Stimulated activated naive CD4-positive, alpha-beta T cell treated with Interleukin-2 at 50 U/mL for 16 hours (primary cell): ENCODE measurements around the gene ACSF3.

Experiments
- DNase-seq: peaks from one replicate; lab custom pipeline; 2025; lab: John Stamatoyannopoulos, UW

ACSF3 gene

DNA sequence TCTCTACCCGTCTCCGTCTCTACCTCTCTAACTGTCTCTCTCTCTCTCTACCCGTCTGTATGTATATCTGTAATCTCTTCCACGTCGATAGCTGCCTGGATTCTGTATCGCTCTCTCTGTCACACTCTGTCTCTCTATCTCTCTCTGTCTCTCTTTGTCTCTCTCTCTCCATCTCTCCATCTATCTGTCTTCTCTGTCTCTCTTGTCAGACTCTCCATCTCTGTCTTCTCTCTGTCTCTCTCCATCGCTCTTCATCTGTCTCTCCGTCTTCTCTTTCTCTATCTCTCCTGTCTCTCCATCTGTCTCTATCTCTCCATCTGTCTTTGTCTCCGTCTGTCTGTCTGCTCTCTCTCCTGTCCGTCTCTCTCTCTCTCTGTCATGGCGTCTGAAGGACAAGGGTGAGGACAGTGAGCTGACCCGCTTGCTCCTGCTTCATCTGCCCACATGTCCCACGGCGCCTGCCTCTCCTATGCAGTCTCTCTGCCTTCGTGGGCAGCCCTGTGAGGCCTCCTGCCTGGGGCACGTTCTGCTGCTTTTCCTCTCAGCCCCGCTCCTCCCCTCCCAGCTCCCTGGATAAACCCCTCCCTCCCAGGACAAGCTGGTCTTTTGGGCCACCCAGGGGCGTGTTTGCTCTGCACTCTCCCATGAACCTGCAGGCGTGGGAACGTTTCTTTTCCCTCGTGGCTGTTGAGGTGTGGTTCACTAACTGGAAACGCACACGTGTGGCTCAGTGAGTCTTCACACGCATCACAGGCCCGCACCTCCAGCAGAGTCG, 18.9 kb downstream of the ACSF3 start:
- DNase-seq: no peak

DNA sequence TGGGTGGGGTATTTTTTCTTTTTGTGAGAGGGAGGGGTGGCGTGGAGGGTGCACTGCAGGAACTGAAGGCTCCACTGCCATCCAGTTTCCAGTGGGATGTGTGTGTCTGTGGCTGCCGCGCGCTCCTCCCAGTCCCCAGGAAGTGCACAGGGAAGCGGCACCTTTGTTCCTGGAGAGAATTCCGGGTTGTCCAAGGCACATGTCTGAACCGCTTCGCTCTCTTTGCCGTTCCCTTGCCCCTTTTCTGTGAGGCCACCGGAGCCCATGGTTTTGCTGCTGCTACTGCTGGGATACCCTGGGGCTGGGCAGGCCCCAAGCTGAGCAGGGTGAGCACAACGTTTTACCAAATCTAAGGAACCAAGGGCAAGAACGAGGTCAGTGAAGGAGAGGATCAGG, 19.5 kb downstream of the ACSF3 start:
- no peak for DNase-seq

DNA sequence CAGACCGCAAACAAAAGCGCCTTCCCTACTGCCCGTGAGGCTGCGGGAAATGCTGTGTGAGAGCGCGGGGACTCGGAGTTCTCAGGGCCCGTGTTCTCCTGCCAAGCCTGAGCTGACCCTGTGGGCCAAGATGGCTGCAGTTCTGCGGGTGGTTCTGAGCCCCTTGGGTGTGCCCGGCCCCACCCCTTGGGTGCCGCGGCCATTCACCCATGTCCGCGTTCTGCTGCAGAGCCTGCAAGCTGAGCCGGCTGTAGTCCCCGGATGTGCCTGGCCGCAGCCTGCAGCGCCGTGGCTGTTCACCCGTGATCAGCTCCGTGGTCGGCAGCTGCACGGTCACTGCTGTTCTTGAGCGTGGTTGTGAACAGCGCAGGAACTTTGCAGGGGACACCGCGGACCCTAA, 20.0 kb downstream of the ACSF3 start:
- no peak for DNase-seq

DNA sequence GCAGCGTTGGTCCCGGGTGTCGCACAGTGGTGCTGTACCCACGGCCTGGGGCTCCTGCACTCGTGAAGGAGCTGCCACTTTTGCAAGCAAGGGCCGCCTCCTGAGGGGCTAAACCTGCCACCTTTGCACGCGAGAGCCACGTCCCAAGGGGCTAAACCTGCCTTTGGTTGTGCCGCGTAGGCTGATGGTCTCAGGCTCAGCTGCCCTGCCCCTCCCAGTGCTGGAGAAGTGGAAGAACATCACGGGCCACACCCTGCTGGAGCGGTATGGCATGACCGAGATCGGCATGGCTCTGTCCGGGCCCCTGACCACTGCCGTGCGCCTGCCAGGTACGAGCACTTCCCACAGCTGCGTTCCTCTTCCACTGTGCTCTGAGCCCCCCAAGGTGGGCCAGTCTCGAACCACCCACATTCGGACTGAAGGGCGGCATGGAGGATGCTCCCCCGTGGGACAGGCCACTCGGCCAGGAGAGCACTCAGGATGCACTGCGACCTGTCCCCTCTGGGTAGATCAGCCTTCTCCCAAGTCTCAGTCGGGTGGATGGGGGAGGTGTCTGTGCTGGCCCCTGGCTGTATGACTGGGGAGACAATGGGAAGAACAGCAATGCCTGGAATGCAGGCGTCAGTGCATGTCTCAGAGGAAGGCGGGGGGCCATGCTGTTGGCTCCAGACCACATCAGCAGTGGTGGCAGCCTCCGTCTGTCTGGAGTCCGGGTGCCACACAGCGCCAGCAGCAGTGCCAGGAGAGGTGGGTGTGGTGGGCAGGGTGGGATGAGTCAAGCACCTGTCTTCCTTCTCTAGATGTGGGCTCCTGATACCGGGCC, 20.7 kb downstream of the ACSF3 start:
- no peak for DNase-seq

DNA sequence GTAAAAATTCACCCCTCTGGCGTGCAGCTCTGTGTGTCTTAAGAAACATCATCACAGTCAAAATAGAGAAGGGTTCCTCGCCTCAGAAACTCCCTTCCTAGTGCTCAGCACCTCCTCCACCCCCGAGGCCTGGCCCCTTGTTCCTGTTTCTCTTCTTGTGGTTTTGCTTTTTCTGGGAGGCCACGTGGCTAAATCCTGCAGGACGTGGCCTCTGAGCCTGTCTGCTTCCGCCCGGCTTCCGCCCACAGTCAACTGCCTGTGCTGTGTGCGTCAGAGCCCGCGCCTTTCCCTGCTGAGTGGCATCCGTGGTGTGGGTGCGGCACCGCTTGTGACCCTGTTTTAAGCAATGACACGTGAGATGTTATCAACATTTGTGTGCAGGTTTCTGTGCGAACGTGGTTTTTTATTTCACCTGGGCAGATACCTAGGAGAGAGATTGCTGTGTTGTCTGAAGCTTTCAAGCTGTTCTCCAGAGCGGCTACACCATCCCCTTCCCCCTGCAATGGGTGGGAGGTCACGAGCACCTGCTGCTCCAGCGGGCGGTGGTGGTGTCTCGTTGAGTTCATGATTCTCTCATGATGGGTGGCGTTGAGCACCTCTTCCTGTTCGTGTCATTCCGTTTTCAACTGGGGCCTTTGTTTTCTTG, 21.7 kb downstream of the ACSF3 start:
- peak; percentile 75 for DNase-seq

DNA sequence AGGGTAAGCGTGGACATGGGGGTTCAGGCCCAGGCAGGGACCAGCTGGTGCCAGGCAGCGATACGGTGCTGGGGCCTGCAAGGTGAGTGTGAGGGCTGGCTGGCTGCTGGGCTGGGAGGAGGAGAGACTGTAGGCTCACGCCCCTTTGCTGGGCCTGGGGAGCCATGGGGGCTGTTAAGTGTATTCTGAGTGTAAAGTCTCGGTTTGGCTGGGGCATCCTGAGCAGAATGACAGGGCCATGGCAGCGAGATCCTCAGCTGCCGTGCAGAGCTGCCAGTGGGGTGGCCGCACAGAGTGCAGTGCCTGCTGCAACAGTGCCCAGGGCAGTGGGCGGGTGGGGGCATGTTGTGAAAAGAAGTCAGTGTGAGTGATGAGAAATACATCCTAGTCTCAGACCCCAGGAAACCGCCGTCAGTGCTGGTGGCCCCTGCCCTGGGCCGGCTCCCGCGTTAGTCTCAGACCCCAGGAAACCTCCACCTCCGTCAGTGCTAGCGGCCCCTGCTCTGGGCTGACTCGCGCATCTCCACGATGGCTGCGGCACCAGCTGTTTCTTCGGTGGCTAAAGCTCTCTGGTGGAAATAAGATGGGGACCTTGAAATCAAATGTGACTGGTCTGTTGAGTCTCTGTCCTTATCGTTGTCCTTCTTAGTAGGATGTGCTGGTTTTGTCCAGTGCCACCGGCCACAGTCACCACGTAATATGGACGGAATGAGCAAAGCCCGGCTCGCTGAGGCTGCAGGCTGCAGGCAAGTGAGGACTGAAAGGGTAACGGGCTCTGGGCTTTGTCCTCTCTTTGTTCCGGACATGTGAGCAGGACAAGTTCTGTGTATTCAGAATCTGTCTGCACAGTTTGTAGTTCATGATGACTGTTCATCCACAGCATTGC, 22.9 kb downstream of the ACSF3 start:
- no peak for DNase-seq

DNA sequence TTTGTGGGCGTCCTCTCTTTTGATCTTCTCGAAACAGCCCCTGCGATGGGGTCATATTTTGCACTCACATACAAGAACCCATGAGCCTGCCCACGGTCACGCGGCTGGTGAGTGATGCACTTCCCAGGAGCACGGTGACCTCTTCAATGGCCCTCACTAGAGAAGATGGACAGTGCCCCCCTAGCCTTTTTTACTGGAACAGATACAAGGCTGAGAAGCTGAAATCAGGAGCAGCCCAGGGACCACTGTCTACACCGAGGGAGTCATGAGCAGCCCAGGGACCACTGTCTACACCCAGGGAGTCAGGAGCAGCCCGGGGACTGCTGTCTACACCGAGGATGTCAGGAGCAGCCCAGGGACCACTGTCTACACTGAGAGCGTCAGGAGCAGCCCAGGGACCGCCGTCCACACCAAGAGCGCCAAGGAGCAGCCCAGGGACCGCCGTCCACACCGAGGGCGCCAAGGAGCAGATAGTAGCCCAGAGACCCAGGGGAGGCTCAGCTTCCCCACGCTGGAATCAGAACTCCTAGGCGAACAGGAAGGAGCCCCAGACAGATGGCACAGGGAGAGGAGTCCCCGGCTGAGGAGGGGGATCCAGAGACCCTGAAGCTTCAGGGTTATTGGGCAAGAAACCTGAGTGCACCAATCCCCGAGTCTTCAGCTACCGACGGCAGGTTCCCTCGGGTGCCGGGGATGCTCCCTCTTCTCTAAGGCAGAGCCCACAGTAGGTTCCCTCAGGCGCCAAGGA, 23.7 kb downstream of the ACSF3 start:
- DNase-seq: no peak

DNA sequence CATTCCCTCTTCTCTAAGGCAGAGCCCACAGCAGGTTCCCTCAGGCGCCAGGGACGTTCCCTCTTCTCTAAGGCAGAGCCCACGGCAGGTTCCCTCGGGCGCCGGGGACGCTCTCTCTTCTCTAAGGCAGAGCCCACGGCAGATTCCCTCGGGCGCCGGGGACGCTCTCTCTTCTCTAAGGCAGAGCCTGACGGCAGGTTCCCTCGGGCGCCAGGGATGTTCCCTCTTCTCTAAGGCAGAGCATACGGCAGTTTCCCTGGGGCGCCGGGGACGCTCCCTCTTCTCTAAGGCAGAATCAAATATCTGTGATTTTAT, 24.3 kb downstream of the ACSF3 start:
- no peak for DNase-seq

DNA sequence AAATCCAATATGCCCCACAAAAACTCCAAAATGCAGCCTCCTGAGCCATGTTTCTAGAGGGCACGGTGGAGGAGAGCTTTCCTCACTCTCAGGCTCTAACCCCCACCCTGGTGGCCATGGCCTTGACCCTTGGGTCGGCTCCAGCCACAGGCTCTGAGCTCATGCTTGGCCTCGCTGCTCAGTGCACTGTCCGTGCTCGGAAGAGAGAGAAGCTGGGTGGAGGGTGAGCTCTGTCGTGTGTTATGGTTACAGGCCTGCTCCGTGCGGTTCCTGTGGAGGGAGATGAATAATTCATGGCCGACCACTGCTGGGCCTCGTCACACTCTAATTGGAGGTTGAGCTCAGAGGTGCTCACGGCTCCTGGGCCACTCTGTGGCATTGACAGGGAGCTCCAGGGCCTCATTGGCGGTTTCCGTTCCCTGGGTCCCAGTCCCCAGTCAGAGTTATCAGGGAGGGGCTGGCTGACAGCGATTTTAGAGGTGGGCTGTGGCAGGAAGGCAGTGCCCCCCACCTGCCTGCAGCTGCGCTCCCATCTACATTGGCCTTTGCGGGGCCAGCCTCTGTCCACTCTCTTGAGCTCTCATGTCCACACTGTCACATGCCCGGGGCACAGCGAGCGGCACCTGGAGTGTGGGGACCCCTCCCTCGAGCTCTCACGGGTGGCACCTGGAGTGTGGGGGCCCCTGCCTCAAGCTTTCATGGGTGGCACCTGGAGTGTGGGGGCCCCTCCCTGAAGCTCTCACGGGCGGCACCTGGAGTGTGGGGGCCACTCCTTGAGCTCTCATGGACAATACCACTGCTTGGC, 24.9 kb downstream of the ACSF3 start:
- DNase-seq: no peak

DNA sequence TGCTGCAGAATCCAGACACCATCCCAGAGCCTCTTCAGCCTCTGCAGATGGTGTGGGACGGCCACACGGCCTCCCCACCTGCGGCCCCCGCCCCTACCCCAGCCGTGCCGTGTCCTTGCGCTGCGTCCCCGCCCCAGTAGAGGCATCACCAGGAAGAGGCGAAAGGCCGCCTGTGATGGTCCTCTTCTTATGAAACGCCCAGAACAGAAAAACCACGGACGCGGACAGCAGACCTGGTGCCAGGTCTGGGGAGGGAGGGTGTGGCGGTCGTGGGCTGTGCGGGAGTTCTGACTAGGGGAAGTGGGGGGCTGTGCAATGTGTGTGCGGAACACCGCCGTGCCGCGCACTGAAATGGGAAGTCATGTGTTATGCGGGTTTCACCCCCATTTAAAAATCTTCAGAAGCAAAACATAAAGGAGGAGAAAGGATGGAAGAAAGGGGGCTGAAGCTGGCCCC, 25.5 kb downstream of the ACSF3 start:
- no peak for DNase-seq

DNA sequence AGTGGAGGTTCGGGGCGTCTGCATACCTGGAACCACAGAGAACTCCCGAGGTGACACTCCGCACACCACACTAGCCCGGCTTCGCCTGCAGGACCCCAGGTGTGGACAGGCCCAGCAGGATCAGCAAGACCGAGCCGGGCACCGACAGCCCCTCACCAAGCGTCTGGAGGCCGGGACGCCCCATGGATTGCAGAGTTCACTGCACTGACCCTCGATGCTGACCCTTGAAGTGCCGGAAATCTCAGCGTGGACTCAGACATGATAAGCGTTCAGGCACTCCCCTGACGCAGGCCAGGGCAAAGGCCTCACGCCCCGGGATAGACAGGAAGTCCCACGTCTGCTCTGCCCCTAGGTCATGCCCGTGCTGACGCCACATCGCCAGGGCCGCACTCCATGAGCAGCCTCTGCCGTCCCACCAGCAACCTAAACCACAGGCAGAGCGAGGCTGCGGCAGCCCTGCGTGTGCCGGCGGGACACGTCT, 26.0 kb downstream of the ACSF3 start:
- DNase-seq: no peak

DNA sequence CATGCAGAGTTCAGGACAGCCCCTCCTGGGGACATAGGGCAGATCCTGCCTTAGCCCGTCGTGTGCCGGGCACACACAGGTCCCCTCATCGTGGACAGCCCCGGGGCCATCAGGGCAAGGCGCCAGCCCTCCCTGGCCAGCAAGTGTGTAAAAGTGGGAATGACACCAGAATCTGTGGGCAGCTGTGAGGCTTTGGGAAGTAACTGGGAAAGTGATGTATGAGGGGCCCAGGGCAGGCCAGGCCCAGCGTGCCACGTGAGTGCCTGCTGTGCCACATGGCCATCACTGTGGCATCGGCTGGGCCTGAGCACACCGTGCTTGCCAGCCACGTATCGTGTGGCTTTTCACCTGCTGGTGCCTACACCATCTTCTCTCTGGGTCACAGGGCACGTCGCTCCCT, 26.6 kb downstream of the ACSF3 start:
- DNase-seq: no peak

DNA sequence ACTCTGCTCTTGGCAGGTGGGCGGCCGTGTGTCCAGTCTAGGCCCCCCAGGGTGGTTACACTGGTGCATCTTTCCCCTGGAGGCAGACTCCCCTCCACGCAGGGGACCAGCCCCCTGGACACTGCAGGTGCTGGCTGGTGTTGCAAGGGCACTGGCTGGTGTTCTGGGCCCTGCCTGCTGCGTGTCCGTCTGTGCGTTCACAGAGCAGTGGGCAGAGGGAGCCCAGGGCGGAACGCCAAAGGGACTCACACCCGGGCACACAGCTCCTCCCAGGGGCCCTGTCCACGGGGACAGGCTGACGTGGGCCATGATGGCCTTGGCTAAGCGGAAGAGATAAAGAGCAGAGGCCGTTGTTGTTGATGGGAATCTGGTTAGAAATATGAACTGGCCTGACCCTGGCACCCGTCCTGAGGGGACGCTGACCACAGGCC, 27.3 kb downstream of the ACSF3 start:
- DNase-seq: no peak

DNA sequence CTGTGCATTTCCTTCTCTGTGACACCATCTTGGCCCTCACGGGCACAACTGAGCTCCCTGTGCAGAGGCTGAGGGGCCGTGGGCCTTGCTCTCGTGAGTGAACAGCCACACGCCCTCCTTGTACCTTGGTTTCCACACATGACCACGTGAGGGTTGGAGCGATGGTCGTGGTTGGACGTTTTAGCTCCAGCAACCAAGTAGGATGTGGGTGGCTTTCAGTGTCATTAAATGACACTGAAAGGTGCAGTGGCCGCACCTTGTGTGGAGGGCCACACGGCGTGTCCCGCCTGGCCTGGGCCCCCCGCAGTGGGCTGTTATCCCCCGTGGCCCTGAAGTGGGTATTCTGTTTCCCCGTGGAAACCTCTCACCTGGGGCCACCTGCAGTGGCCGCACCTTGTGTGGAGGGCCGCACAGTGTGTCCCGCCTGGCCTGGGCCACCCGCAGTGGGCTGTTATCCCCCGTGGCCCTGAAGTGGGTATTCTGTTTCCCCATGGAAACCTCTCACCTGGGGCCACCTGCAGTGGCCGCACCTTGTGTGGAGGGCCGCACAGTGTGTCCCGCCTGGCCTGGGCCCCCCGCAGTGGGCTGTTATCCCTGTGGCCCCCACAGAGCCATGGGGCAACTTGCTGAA, 28.2 kb downstream of the ACSF3 start:
- no peak for DNase-seq

DNA sequence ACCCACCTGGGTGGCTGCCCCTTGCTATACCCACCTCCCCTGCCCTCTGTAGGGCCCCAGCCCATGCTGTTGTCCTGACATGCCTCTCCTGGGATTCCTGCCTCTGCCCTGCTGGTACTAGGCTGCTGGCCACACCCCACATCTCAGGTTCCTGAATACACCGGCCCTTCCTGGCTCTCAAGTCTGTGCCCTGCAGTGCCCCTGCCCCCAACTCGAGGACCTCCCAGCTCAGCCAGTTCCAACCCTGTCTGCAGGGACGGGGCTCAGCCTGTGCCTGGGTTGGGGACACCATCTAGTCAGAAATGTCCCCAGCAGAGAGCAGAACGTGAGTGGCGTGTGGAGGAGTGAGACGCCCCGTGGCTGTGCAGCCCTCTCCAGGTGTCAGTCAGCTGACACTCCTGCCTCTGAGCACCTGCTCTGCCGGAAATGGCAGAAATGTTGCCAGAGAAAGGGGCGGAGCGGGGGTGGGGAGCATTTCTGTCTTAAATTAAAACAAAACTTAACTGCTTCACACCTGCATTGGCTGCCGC, 28.7 kb downstream of the ACSF3 start:
- DNase-seq: peak; percentile 37

DNA sequence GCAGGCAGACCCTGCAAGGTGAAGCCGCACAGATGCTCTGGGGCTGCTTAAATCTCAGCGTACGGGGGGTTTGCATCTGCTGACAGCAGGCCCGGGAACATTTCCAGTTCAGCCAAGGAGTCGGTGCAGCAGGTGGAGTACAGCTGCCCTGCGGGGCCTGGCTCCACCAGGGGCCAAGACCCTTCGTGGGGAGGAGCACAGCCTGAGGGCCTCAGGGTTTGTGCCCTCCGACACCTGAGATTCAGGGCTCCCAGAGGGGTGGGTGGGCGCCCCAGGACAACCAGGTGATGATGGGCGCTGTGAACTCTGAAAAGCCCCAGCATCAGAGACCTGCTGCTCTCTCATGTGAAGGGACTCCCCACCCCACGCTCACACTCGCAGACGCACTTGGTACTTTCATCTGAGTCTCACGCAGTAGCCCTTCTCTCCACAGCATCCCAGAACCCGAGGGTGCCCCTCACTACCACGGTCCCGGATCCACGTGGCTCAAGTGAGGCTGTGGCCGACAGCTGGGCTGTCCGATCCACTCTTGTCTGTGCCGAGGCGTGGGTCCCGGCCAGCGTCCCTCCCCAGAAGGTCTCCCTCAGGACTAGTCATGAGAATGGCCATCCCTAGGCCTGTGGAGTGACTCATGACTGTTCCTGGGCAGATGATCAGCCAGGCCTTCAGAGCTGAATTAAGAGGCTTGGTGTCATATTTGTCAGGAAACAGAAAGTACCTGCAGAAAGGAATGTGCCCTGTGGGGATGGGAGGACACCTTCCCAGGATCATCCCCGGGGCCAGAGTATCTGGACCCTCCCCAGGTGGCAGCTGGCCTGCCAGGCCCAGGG, 29.6 kb downstream of the ACSF3 start:
- DNase-seq: no peak

DNA sequence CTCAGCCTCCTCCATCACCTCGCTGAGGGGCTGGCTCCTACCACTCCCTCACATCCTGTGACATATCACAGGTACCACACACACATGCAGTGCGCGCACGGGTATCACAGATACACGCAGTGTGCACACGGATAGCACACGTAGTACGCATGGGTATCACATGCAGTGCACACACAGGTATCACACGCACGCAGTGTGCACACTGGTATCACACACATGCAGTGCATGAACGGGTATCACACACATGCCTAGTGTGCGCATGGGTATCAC, 30.1 kb downstream of the ACSF3 start:
- DNase-seq: no peak

DNA sequence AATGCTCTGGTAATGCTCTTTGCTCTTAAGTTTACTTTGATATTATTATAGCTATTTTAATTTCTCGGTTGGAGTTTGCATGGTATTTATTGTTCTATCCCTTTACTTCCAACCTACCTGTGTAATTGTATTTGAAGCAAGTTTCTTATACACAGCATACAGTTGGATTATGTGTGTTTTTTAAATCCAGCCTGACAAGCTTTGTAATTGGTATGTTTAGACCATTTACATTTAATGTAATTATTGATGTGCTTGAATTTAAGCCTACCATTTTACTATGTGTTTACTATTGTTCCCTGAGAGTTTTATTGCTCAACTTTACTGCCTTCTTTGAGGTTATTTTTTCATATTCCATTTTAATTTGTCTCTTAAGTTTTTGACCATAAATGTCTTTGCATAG, 35.7 kb downstream of the ACSF3 start:
- no peak for DNase-seq

DNA sequence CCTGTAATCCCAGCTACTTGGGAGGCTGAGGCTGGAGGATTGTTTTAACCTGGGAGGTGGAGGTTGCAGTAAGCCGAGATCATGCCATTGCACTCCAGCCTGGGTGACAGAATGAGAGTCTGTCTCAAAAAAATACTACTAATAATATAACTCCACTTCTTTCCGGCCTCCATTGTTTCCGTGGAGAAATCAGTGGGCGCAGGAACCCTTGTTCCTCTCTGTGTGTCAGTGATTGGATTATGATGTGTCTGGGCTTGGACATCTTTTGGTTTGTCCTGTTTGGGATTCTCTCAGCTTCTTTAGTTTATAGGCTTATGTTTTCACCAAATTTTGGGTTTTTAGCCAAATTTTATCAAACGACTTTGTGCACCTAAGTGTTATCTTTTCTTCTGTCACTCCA, 36.8 kb downstream of the ACSF3 start:
- DNase-seq: no peak
